ENCODE results near the gene ANGPTL8.

Gene ANGPTL8

DNA sequence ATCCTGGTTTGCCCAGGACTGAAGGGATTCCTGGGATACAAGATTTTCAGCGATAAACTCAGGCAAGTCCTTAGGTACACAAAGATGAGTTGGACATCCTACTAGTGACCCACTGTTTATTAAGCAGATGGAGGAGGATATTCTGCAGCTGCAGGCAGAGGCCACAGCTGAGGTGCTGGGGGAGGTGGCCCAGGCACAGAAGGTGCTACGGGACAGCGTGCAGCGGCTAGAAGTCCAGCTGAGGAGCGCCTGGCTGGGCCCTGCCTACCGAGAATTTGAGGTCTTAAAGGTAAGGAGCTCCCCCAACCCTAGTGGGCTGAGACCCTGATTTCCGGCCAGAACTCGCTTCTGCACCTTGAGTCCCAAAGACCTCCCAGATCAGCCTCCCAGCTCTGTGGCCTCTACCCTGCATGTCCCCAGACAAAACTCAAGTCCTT is 607 bp downstream of the ANGPTL8 start:
- H3K27ac ChIP-seq: no peak overlapping the region
- no peak for TF ChIP-seq CTCF (conservative IDR thresholded peaks at IDR 0.05)

DNA sequence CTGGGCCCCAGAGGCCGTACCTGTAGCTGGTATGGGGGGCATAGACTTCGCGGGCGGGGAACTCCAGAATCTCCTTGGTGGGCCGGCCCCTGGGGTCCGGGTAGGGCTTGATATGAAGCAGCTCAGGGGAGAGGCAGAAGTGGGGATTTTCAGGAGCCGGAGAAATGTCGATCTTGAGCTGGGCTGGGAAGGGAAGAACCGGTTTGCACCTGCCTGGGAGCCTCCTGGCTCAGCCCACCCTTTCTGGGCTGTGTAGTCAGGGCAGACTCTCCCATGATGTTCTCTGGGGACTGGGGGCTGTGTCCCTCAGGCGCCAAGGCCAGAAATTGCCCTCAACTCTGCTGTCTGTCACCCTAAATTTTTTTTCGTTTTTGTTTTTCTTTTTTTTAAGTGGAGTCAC is 2.6 kb downstream of the ANGPTL8 start:
- TF ChIP-seq CTCF (conservative IDR thresholded peaks at IDR 0.05): no peak

GRCh38 chr19:11242864-11243797 is 3.7 kb downstream of the ANGPTL8 start:
- TF ChIP-seq CTCF (conservative IDR thresholded peaks at IDR 0.05): peak; percentile 67
- no peak overlapping the region for H3K27ac ChIP-seq

More for the DNA sequence above, 2.6 kb downstream of the ANGPTL8 start:
- H3K27ac ChIP-seq: no peak overlapping the region

- no peak for TF ChIP-seq CTCF (conservative IDR thresholded peaks at IDR 0.05)
- H3K27ac ChIP-seq: no peak overlapping the region
Measured at GRCh38 chr19:11243798-11244169, 4.4 kb downstream of the ANGPTL8 start.

- no peak for TF ChIP-seq CTCF (conservative IDR thresholded peaks at IDR 0.05)
- no peak overlapping the region for H3K27ac ChIP-seq
Measured at GRCh38 chr19:11244846-11245589, 5.6 kb downstream of the ANGPTL8 start.

DNA sequence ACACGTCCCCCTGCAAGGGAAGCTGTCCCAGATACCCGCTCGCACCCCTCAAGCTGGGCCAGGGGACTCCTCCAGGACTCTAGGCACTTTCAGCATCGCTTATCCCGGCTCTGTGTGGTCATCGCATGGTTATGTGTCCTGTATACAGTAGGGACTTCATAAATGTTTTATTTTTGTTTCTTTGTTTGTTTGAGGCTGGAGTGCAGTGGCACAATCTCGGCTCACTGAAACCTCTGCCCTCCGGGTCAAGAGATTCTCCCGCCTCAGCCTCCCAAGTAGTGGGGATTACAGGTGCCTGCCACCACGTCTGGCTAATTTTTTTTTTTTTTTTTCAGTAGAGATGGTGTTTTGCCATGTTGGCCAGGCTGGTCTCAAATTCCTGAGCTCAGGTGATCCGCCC is 7.5 kb downstream of the ANGPTL8 start:
- no peak overlapping the region for H3K27ac ChIP-seq
- no peak for TF ChIP-seq CTCF (conservative IDR thresholded peaks at IDR 0.05)

- no peak for TF ChIP-seq CTCF (conservative IDR thresholded peaks at IDR 0.05)
- no peak overlapping the region for H3K27ac ChIP-seq
Measured at GRCh38 chr19:11247391-11247790, 8.0 kb downstream of the ANGPTL8 start.
